Measurements from ENCODE around the gene PAX6.
A peak's percentile ranks its signal among the peaks of the same experiment; 100 is the strongest.

PAX6 gene

DNA sequence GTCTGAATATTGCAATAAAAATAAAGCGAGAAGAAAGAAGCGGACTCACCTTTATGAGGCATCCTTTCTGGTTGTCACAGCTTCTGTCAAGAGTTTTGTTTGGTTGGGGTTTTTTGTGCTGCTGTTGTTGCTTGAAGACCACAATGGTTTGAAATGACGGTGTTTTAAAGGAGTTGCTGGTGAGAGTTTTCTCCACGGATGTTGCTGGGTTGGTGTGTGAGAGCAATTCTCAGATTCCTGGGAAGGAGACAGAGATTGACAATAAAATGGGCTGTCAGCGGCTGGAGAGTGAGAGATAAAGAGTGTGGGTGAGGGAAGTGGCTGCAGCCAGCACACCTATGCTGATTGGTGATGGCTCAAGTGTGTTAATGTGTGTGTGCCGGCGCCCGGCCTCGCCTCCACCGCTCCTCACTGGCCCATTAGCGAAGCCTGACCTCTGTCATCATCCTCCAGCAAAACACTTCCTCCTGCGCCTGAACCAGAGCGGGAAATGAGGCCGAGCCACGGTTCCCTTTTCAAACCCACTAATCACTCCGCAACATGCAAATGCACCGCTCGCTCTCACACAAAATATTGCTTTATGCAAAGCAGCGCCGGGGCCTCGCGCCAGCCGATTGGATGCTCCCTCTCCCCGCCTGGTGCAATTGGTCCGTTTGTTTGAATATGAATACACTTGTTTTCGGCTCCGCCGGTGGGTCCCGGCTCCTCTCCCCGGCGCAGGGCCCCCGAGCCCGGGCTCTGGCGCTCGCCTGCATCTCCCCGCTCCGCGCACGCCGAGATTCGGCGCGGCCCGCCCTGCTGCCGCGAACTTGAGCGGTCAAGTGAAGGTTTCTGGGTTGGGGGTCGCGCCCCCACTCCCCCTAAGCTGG lies at the start of gene PAX6:
Gene PAX6, minus strand, starts transcription at position 544 of the 869 bp plus-strand sequence. CDS start 4,911 bp downstream, outside the sequence.
- H3K9me3 Mint-ChIP-seq: no peaks in the 10 kb centered on the region
- ATAC-seq (peak; percentile 66), DNase-seq (peak; percentile 62 to 78)
- peak within 1 kb of the TSS; percentile 28 to 38 for H3K27ac Mint-ChIP-seq
- peaks cover 69% of the 10 kb centered on the region for H3K4me1 Mint-ChIP-seq
- peaks cover 100% of the 10 kb centered on the region for H3K27me3 Mint-ChIP-seq
- peak within 1 kb of the TSS; percentile 81 to 90 for H3K4me3 Mint-ChIP-seq

DNA sequence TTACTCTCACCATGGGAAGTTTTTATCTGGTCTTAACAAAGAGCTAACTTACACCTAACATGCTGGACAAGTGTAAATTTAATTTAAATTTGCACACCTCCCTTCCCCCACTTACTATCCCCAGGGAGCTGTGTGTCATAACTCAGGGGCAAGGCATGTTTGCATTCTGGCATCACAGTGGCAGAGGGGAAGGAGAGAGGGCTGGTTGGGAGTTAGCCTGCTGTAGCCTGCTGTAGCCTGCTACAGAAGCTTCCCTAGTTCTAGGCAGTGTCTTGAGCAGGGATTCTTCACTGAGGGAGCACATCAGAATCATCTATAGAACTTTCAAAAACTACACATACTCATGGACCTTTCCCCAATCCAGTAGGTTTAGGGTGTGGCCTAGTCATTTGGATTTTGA lies 49.3 kb upstream of the PAX6 start:
- H3K27ac Mint-ChIP-seq: no peak overlapping the region
- no peak for DNase-seq
- ATAC-seq: no peak
- H3K9me3 Mint-ChIP-seq: peaks cover 0 to 15% of the 10 kb centered on the region in 2 donors
- H3K27me3 Mint-ChIP-seq: peaks cover 73% of the 10 kb centered on the region
- no peak overlapping the region for H3K4me3 Mint-ChIP-seq
- no peaks in the 10 kb centered on the region for H3K4me1 Mint-ChIP-seq

DNA sequence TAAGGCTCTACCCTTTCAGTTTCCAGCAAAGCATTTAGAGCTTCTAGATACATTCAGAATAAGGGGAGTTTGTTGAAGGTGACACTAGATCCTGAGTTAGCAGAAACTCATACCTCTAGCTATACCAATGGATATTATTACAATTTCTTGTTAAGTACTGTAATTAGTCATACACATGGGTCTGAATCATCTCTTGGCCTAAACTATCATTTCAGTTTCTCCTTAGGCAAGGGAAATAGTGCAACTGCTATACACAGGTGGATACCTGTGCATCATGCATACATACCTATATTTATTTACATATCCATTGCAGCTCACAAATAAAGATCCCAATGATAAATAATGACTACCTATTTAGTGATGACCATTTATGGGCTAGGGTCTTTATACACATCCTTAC lies 45.1 kb upstream of the PAX6 start:
- Mint-ChIP-seq H3K27me3 (peaks cover 57% of the 10 kb centered on the region), H3K9me3 (peaks cover 0 to 5% of the 10 kb centered on the region in 2 donors), H3K27ac (no peak overlapping the region), H3K4me1 (no peaks in the 10 kb centered on the region), H3K4me3 (no peak overlapping the region)
- no peak for DNase-seq
- no peak for ATAC-seq

DNA sequence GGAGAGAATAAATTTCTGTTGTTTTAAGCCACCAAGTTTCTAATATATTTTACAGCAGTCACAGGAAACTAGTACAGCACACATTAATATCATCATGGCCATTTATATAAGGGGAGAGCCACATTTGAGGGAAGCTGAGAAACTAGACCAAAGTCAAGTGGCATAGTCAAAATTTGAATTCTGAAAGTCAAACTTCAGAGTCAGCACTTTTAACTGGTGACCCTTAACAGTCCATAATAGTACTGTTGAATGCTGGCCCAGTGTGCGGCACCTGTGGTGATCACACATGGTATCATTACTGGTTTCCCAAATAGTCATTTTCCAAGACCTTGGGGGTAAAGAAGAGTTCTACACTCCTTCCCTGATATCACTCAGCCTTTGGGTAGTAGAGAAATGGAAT lies 44.3 kb upstream of the PAX6 start:
- no peaks in the 10 kb centered on the region for H3K9me3 Mint-ChIP-seq
- ATAC-seq (no peak), DNase-seq (no peak)
- H3K4me3 Mint-ChIP-seq: no peak overlapping the region
- H3K27me3 Mint-ChIP-seq: peaks cover 53% of the 10 kb centered on the region
- H3K27ac Mint-ChIP-seq: no peak overlapping the region
- no peaks in the 10 kb centered on the region for H3K4me1 Mint-ChIP-seq

DNA sequence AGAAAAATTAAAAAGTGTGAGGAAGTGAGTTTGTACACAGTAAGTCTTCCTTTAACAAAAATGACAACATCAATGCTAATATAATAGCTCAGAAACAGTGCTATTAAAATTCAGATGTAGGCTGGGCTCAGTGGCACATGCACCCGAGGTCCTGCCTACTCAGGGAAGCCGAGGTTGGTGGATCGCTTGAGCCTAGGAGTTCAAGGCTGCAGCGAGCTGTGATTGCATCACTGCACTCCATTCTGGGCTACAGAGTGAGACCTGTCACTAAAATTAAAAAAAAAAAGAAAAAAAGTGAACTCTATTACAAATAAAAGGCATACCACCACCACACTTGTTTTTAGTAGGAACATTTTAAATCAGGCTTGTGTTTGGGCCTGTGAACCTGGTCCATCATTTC lies 39.2 kb upstream of the PAX6 start:
- H3K27ac Mint-ChIP-seq: no peak overlapping the region
- no peak for DNase-seq
- H3K9me3 Mint-ChIP-seq: no peaks in the 10 kb centered on the region
- no peak for ATAC-seq
- no peaks in the 10 kb centered on the region for H3K4me1 Mint-ChIP-seq
- no peak overlapping the region for H3K4me3 Mint-ChIP-seq
- H3K27me3 Mint-ChIP-seq: peaks cover 28% of the 10 kb centered on the region

DNA sequence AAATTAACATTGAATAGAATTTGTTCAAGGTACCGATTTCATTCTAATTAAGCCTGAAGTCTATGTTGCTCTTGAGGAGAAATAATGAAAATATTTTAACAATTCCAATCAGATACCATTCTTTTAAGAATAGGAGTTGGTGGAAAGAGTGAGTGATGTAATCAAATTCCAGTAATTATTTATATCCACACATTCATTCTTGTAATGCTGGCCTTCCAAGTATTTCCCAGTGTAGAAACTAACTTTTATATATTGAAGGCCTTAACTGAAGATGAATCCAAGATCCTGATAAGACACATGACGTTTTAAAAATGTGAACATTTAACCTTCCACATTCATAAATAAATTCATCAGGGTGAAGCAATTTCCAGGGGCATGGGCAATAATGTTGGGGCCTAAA lies 36.6 kb upstream of the PAX6 start:
- no peak for ATAC-seq
- DNase-seq: no peak
- H3K27me3 Mint-ChIP-seq: peaks cover 42% of the 10 kb centered on the region
- H3K9me3 Mint-ChIP-seq: no peaks in the 10 kb centered on the region
- H3K4me3 Mint-ChIP-seq: no peak overlapping the region
- no peak overlapping the region for H3K27ac Mint-ChIP-seq
- H3K4me1 Mint-ChIP-seq: no peaks in the 10 kb centered on the region

DNA sequence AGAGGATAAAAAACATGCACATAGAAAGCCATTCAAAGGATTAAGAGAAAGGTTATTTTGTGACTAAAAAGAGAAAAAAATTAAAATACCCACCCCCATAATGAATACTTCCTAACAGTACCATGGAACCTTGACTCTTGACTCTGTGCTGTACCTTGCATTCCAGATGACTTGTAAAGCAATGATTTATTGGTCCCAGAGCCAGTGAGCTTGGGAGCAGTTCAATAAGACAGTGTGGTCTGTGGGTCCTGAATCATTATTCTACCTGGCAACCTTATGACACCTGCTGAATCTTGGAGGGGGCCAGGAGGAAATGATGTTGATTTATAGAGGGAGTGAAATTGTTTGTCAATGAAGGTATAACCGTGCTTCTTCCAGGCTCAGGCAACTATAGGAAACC lies 34.2 kb upstream of the PAX6 start:
- Mint-ChIP-seq H3K9me3 (no peaks in the 10 kb centered on the region), H3K4me1 (no peaks in the 10 kb centered on the region), H3K27ac (no peak overlapping the region), H3K27me3 (peaks cover 50% of the 10 kb centered on the region), H3K4me3 (no peak overlapping the region)
- no peak for DNase-seq
- no peak for ATAC-seq

DNA sequence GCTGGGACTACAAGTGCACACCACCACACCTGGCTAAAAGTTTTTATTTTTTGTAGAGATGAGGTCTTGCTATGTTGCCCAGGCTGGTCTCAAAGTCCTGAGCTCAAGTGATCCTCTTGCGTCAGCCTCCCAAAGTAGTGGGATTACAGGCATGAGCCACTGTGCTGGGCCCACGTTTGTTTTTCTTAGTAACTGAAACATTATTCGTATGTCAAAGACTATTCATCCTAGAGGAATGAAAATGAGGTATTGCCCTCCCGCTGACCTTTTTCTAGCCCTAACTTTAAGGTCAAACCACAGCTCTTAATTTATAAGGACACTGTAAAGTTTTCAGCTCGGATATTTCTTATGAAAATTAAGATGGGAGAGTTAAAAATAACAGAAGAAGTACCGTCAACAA lies 33.2 kb upstream of the PAX6 start:
- Mint-ChIP-seq H3K4me1 (no peaks in the 10 kb centered on the region), H3K9me3 (no peaks in the 10 kb centered on the region), H3K27me3 (peaks cover 59% of the 10 kb centered on the region), H3K27ac (no peak overlapping the region), H3K4me3 (no peak overlapping the region)
- ATAC-seq (no peak), DNase-seq (no peak)

DNA sequence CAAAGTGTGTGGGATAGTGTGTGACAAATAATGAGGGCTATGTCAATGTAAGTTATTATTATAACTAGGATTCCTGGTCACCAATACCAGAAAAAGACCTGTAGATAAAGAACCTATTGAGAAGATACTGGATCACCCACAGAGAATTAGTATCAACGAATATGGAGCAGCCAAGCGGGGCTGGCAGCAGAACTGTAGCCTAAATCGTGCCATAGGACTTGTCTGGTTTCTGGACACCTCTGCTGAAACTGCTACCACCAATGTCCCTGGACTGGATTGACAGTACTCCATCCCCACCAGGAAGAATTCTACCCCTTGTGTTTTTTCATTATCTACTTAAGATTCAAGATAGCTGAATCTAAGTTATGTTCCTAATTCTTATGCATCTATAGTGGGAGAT lies 30.3 kb upstream of the PAX6 start:
- no peak overlapping the region for H3K4me3 Mint-ChIP-seq
- H3K9me3 Mint-ChIP-seq: no peaks in the 10 kb centered on the region
- H3K27ac Mint-ChIP-seq: no peak overlapping the region
- no peaks in the 10 kb centered on the region for H3K4me1 Mint-ChIP-seq
- DNase-seq (no peak), ATAC-seq (no peak)
- H3K27me3 Mint-ChIP-seq: peaks cover 59% of the 10 kb centered on the region

DNA sequence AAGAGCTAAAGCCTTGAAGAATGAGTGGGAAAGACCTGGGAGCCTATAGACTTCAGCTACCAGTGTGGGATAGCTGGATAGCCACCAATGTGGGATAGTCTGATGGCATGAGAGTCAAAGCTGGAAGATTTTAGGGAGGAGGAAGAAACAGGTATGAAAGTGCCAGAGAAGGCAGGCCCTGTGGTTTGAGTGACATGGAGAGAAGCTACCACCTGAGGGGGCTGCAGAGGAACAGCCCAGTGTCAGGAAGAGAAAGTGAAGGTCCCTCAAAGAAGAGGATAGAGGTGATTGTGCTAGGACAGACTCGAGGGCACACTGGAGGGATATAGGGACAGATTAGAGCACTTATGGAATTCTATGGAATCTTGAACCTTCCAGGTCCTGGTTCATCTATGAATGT lies 23.1 kb upstream of the PAX6 start:
- ATAC-seq: no peak
- no peaks in the 10 kb centered on the region for H3K4me1 Mint-ChIP-seq
- no peak overlapping the region for H3K4me3 Mint-ChIP-seq
- peaks cover 21% of the 10 kb centered on the region for H3K27me3 Mint-ChIP-seq
- no peaks in the 10 kb centered on the region for H3K9me3 Mint-ChIP-seq
- no peak overlapping the region for H3K27ac Mint-ChIP-seq
- DNase-seq: no peak

DNA sequence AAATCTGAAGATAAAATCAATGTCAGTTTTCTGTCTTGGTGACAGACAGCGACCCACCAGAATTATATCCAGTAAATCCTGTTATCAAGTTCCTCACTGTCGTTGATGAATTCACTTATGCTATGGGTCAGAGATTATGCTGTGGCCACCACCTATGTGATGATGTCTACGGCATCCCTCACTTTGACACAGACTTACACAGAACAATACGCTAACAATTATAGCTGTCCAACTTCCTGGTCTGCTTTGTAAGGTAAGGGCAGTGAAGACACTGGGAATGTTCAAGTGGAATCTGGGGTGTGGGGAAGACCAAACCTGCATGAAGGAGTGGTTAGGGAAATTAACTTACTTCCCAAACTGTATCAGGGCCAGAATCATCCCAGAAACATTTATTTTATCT lies 19.3 kb upstream of the PAX6 start:
- no peaks in the 10 kb centered on the region for H3K9me3 Mint-ChIP-seq
- H3K27ac Mint-ChIP-seq: no peak overlapping the region
- peaks cover 25% of the 10 kb centered on the region for H3K4me1 Mint-ChIP-seq
- H3K27me3 Mint-ChIP-seq: peaks cover 50% of the 10 kb centered on the region
- ATAC-seq (no peak), DNase-seq (no peak)
- no peak overlapping the region for H3K4me3 Mint-ChIP-seq

DNA sequence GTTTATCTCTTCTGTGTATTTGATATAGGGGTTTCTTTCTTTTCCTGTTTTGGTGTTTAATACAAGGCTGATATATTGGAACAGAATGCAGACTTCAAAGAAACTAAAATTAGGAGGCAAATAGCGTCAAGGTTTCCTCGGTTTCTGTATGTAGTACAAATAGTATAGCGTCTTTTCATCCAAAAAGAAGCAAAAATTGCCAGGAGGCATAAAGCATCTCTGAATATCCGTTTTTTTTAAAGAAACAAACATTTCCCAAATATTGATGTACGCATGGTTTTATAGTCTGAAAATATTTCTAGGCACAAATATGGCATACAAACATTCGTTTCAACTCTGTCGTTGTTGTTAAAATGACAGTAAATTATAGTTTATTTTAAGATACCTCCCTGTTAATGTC lies 17.1 kb upstream of the PAX6 start:
- Mint-ChIP-seq H3K27ac (no peak overlapping the region), H3K27me3 (peaks cover 67% of the 10 kb centered on the region), H3K4me1 (peaks cover 42% of the 10 kb centered on the region), H3K4me3 (no peak overlapping the region), H3K9me3 (no peaks in the 10 kb centered on the region)
- no peak for DNase-seq
- ATAC-seq: no peak

DNA sequence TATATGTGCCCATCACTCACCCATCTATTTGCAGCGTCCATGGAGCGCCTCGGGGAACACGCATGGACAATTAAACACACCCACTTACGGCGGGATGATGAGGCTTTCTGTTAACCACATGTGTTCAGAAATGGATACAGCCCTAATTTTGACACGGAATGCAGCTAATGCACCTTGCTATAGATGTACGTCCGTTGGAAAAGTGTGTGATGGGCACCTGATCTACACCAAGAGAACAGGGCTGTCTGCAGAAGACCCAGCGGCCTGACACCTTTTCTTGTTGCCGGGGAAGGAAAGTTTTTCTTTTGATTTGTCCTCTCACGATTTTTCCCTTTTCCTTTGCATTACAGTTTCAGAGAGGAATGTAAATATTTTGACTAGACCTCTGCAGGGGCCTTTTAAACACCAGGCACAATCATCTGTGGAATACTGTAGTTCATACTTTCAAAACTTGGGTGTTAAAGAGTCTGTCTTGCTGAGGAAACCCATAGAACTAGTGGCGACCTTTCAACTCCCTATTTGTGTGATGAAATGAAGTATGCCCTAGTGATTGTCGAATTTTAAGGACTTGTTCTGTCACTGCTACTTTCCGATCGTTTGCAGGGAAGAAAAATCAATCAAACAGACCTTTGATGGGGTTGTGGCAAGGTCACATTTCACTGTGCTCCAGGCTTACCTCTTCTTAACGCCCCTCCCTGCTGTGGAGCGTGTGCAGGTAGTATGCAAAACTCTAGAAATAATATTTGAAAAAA lies 16.5 kb upstream of the PAX6 start:
- DNase-seq (no peak), ATAC-seq (no peak)
- peak overlapping the region; percentile 54 to 70 for H3K4me3 Mint-ChIP-seq
- peaks cover 44% of the 10 kb centered on the region for H3K4me1 Mint-ChIP-seq
- peaks cover 73% of the 10 kb centered on the region for H3K27me3 Mint-ChIP-seq
- no peaks in the 10 kb centered on the region for H3K9me3 Mint-ChIP-seq
- H3K27ac Mint-ChIP-seq: peak overlapping the region in 1 of 2 donors; percentile 59

DNA sequence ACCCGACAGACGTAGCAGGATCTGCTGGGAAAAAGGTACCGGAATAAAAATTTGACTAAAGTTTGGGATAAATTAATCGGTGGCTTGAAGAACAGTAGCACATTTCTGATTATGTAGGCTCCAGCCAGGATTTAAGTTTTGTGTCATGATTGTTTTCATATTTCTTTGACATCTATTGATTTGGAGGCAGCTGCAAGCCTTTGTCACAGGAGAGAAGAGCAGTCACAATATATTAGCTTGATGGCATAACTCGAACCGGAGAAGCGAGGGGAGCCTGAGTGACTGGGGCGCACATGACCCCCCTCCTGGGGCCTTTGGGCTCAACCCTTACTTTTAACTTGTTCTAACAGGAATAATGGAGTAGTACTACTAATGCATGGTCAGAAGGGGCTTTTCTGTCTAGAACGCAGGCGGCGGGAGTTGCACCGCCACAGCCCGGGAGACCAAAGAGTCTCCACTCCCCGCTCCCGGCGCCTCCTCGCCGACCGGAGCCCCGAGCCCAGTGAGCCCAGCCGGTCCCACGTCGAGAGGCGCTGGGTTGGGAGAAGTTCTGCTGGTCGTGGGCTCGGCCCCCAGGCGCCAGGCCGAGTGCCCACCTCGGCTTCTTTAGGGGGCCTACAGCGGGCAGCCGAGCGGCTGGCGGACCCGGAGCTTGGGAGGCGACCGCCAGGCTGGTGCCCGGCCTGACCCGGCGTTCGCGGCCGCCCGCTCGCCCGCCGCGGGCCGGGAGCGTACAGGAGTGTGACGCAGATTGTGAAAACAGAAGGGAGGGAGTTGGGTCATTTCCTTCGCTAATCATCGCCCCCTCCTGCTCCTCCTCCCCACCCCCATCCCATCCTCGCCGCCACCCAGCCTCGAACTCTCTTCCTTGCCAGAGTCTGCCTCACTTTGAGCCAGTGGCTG lies 15.7 kb upstream of the PAX6 start:
- DNase-seq (no peak), ATAC-seq (no peak)
- no peaks in the 10 kb centered on the region for H3K9me3 Mint-ChIP-seq
- H3K4me3 Mint-ChIP-seq: peak overlapping the region; percentile 41 to 70
- H3K27me3 Mint-ChIP-seq: peaks cover 81% of the 10 kb centered on the region
- peaks cover 48% of the 10 kb centered on the region for H3K4me1 Mint-ChIP-seq
- peak overlapping the region in 1 of 2 donors; percentile 59 for H3K27ac Mint-ChIP-seq

DNA sequence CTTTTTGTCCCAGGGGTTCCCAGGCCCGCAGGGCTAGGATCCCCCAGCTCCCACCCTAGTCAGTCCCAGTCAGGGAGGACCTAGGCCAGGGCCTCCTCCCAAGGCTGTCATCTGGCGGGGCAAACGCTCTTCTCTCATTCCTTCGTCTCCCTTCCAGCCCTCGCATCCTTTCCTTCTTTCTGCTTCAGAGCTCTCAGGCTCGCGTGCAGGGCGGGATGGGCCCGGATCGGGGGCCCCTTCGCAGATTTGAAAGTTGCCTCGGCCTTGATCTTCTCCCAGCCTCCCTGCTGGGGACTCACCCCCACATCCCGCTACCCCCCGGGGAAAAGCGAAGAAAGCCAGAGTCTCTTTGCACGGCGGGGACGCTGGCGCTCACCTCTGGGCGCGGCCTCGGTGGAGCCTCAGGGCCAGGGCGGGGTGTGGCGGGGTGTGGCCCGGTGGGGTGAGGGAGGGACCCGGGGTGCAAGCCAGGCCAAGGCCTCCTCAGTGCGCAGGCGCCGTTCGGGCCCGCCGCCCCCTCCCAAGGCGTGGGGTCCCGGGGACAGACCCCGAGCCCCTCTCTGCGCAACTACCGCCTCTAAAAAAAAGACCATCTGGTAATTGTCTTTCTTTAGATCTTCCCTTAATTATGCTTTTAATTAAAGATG lies 14.8 kb upstream of the PAX6 start:
- H3K4me3 Mint-ChIP-seq: peak overlapping the region; percentile 18 to 49
- H3K4me1 Mint-ChIP-seq: peaks cover 48% of the 10 kb centered on the region
- no peaks in the 10 kb centered on the region for H3K9me3 Mint-ChIP-seq
- peak; percentile 43 for ATAC-seq
- no peak for DNase-seq
- H3K27me3 Mint-ChIP-seq: peaks cover 90% of the 10 kb centered on the region
- no peak overlapping the region for H3K27ac Mint-ChIP-seq
